ENCODE data around the gene CDHR3.
"Not testable (repeated sequence)": the region's sequence is repeated elsewhere in the genome, so short reads cannot be mapped to it uniquely, and the experiment has no call there.

GRCh38 chr7:105955651-105956466 is 7.2 kb upstream of the CDHR3 start:
- TF ChIP-seq CTCF (IDR thresholded peaks at IDR 0.05; ENCODE audit: insufficient read depth, low read depth, low read length); EZH2 (IDR thresholded peaks at IDR 0.05; ENCODE audit: insufficient read depth, low read length): not testable (repeated sequence)
